A549 (cell line): Measurements from ENCODE around the gene EXOSC6. TPM values are rescaled to one million over a fixed set of nuclear protein-coding genes. Genes with fewer than 3 reads are reported as not detected.
"Not testable (repeated sequence)": the region's sequence is repeated elsewhere in the genome, so short reads cannot be mapped to it uniquely, and the experiment has no call there.

ENCODE experiments used
- ATAC-seq, 2 experiments: fragments of 200-7000 bp in 1 of 2; fragments of >200 bp in 1 of 2; cut with Nextera tagmentation in 1 of 2; cut with Tn5 transposase in 1 of 2; 3 replicates each; pipeline versions ENCODE4 v1.8.0 to v1.9.1; 2018 to 2020; ENCODE audit warnings: mild to moderate bottlenecking in 1 of 2, moderate library complexity in 1 of 2
- CTCF ChIA-PET: fragments of 300-600 bp; sonication (Branson Sonifier 250); formaldehyde crosslinking; extraction: SDS; loops from one replicate; lab custom pipeline; 2021; ENCODE audit warnings: antibody characterized with exemption, inconsistent platforms; lab: Yijun Ruan, JAX
- POLR2A ChIA-PET: fragments of 350-600 bp; formaldehyde crosslinking; extraction: SDS; loops from one replicate; lab custom pipeline; 2021; ENCODE audit warnings: antibody characterized with exemption, inconsistent platforms; lab: Yijun Ruan, JAX
- DNase-seq, 2 experiments: peaks; one replicate each; pipeline versions ENCODE4 v3.0.0 to v3.0.0-alpha.2; 2011 to 2016; ENCODE audit warnings: low read depth in 1 of 2, low spot score in 1 of 2
- FAIRE-seq: peaks from 2 replicates; lab custom pipeline; 2011; peaks lifted over from hg19 to GRCh38; lab: Jason Lieb, UNC
- H3K27ac ChIP-seq, 2 experiments: fragments of >200 bp; sonication (Bioruptor Twin); formaldehyde crosslinking; 3 replicates each; pipeline ENCODE4 v1.5.1; 2016 to 2017
- H3K4me1 ChIP-seq: fragments of >200 bp; sonication (Bioruptor Twin); formaldehyde crosslinking; 3 replicates; pipeline ENCODE4 v1.6.1; 2016
- H3K4me2 ChIP-seq: fragments of >200 bp; sonication (Bioruptor Twin); formaldehyde crosslinking; 3 replicates; pipeline ENCODE4 v1.6.1; 2016
- H3K4me3 ChIP-seq: fragments of >200 bp; sonication (Bioruptor Twin); formaldehyde crosslinking; 3 replicates; pipeline ENCODE4 v1.5.1; 2016
- H3K9me3 ChIP-seq: fragments of >200 bp; sonication (Bioruptor Twin); formaldehyde crosslinking; 3 replicates; pipeline ENCODE4 v1.6.1; 2016
- CTCF ChIP-seq: fragments of >200 bp; sonication (Bioruptor Twin); formaldehyde crosslinking; IDR thresholded peaks from 3 replicates; pipeline ENCODE4 v1.5.1; 2016
- EHMT2 ChIP-seq: fragments of 200-600 bp; sonication (generic); IDR thresholded peaks from 2 replicates; pipeline ENCODE4 v1.6.1; 2016; ENCODE audit warnings: antibody characterized with exemption, low read depth, mild to moderate bottlenecking, moderate library complexity
- EP300 ChIP-seq, 2 experiments: fragments of >200 bp; sonication (Bioruptor Twin); formaldehyde crosslinking; IDR thresholded peaks; 2 replicates in 1 of 2; 3 replicates in 1 of 2; pipeline ENCODE4 v1.6.1; 2016 to 2017
- HEYL ChIP-seq: fragments of 250-450 bp; sonication (Bioruptor Pico); IDR thresholded peaks from 2 replicates; pipeline ENCODE4 v1.8.0; 2021; ENCODE audit warnings: mild to moderate bottlenecking, moderate library complexity
- HOXB5 ChIP-seq: fragments of 250-450 bp; sonication (Bioruptor Pico); IDR thresholded peaks from 2 replicates; pipeline ENCODE4 v1.5.0; 2020; ENCODE audit warnings: mild to moderate bottlenecking, moderate library complexity
- JUNB ChIP-seq: fragments of >200 bp; sonication (Bioruptor Twin); formaldehyde crosslinking; IDR thresholded peaks from 2 replicates; pipeline ENCODE4 v1.6.1; 2016
- KDM5A ChIP-seq: fragments of 200-600 bp; sonication (generic); IDR thresholded peaks from 2 replicates; pipeline ENCODE4 v1.6.1; 2016; ENCODE audit warnings: antibody characterized with exemption, mild to moderate bottlenecking
- MYC ChIP-seq: IDR thresholded peaks from 2 replicates; pipeline ENCODE4 v1.6.1; 2012; ENCODE audit warnings: mild to moderate bottlenecking, inconsistent platforms, low read length, improper control_type of control experiment, borderline replicate concordance
- POLR2A ChIP-seq: IDR thresholded peaks from 2 replicates; pipeline ENCODE4 v1.6.1; 2012; ENCODE audit warnings: mild to moderate bottlenecking, low read length
- RAD21 ChIP-seq, 2 experiments: fragments of >200 bp in 1 of 2; sonication (Bioruptor Twin) in 1 of 2; formaldehyde crosslinking in 1 of 2; IDR thresholded peaks in 1 of 2; conservative IDR thresholded peaks in 1 of 2; 2 replicates in 1 of 2; 3 replicates in 1 of 2; pipeline ENCODE4 v1.6.1; 2012 to 2018; ENCODE audit warnings: inconsistent platforms in 1 of 2
- SMC3 ChIP-seq: fragments of >200 bp; sonication (Bioruptor Twin); formaldehyde crosslinking; IDR thresholded peaks from 3 replicates; pipeline ENCODE4 v1.6.1; 2018; ENCODE audit warnings: inconsistent platforms
- WGBS: methylation state at CpG from one replicate; pipeline ENCODE4 v1.1.6; 2017; ENCODE audit errors: missing lambda C conversion rate; 5-methylcytosine and 5-hydroxymethylcytosine counted together
- polyA plus RNA-seq, 4 experiments: library from polyadenylated mRNA; depleted of rRNA in 3 of 4; stranded (reverse); fragments of >200 nt; fragmentation: RNase III in 1 of 4; extraction: RNeasy Plus Mini Kit Qiagen cat#74134 plus additional on column Dnase treatment in 1 of 4; gene quantifications; 2 replicates in 3 of 4; 3 replicates in 1 of 4; pipeline ENCODE4 v1.2.3, GENCODE V29; 2011 to 2017
- TF ChIP-seq, protein P1 (sequence below): IDR thresholded peaks from 2 replicates; pipeline ENCODE4 v1.6.1; 2012
- TF ChIP-seq, protein P2 (sequence below): fragments of 150-350 bp; IDR thresholded peaks from 2 replicates; pipeline ENCODE4 v1.6.1; 2014; ENCODE audit warnings: low read depth, mild to moderate bottlenecking, low read length

The EXOSC6 gene
- polyA plus RNA-seq, 2 of the 4 experiments (the other 2 are of a cell fraction), result 12.2 to 15.0 TPM

GRCh38 chr16:70267516-70267915 is 15.8 kb upstream of the EXOSC6 start:
- Histone ChIP-seq H3K9me3 (no peaks in the 10 kb centered on the region), H3K4me1 (no peaks in the 10 kb centered on the region), H3K4me3 (no peak overlapping the region), H3K27ac (no peak overlapping the region), H3K4me2 (no peak overlapping the region)
- peak; percentile 66 to 67 for DNase-seq
- WGBS, result 36% methylated on average over 6 of the region's 6 CpGs
- ChIA-PET POLR2A (interaction anchor here (1.0 kb wide), 1 partner anchor 14 kb away, joined by 3 read pairs; no protein-coding TSS in a partner anchor), CTCF (interaction anchor here (0.6 to 3.2 kb wide), 12 partner anchors 9 to 144 kb away, joined by 3 to 45 read pairs (median 4); partner anchors contain the start of gene EXOSC6)
- peak; percentile 85 to 88; a peak in 5 of 6 replicates for ATAC-seq
- TF ChIP-seq, protein P1, sequence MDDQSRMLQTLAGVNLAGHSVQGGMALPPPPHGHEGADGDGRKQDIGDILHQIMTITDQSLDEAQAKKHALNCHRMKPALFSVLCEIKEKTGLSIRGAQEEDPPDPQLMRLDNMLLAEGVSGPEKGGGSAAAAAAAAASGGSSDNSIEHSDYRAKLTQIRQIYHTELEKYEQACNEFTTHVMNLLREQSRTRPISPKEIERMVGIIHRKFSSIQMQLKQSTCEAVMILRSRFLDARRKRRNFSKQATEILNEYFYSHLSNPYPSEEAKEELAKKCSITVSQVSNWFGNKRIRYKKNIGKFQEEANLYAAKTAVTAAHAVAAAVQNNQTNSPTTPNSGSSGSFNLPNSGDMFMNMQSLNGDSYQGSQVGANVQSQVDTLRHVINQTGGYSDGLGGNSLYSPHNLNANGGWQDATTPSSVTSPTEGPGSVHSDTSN, result no peak
- TF ChIP-seq CTCF (peak; percentile 40; the same call in 2 of the 3 replicates), SMC3 (no peak), POLR2A (no peak), EP300 (IDR thresholded peaks at IDR 0.05) (no peak), HOXB5 (CRISPR knock-in tag) (no peak), RAD21 (conservative IDR thresholded peaks at IDR 0.05 in 1 of 2, IDR thresholded peaks at IDR 0.05 in 1 of 2) (peak in 1 of 2 experiments; percentile 37; a peak in 2 of 5 replicates)
- TF ChIP-seq, protein P2, sequence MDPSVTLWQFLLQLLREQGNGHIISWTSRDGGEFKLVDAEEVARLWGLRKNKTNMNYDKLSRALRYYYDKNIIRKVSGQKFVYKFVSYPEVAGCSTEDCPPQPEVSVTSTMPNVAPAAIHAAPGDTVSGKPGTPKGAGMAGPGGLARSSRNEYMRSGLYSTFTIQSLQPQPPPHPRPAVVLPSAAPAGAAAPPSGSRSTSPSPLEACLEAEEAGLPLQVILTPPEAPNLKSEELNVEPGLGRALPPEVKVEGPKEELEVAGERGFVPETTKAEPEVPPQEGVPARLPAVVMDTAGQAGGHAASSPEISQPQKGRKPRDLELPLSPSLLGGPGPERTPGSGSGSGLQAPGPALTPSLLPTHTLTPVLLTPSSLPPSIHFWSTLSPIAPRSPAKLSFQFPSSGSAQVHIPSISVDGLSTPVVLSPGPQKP, result no peak
- no peak for FAIRE-seq

GRCh38 chr16:70259903-70260302 is 8.2 kb upstream of the EXOSC6 start:
- CTCF ChIA-PET, result interaction anchor here (0.5 to 1.1 kb wide), 2 partner anchors 8 to 1355 kb away, joined by 3 to 5 read pairs; partner anchors contain the start of gene EXOSC6
- WGBS, result 92% methylated on average over 6 of the region's 6 CpGs

GRCh38 chr16:70258946-70259345 is 7.2 kb upstream of the EXOSC6 start:
- H3K4me3 ChIP-seq, result no peak overlapping the region
- ChIA-PET POLR2A (no interaction called here), CTCF (interaction anchor here (1.1 kb wide), 1 partner anchor 9 kb away, joined by 3 read pairs; no protein-coding TSS in a partner anchor)
- WGBS, result 96% methylated on average over 8 of the region's 10 CpGs
- no peak overlapping the region for H3K27ac ChIP-seq
- ATAC-seq (no peak), FAIRE-seq (no peak), DNase-seq (no peak)
- TF ChIP-seq, protein P2, result no peak
- TF ChIP-seq KDM5A (no peak), MYC (no peak), CTCF (no peak), JUNB (no peak), HEYL (CRISPR knock-in tag) (no peak), EHMT2 (no peak)
- no peaks in the 10 kb centered on the region for H3K4me1 ChIP-seq
- no peaks in the 10 kb centered on the region for H3K9me3 ChIP-seq
- no peak overlapping the region for H3K4me2 ChIP-seq

More at GRCh38 chr16:70259903-70260302, 8.2 kb upstream of the EXOSC6 start:
- DNase-seq, H3K9me3 ChIP-seq, H3K27ac ChIP-seq, POLR2A ChIA-PET, ATAC-seq, H3K4me3 ChIP-seq, FAIRE-seq, H3K4me1 ChIP-seq, H3K4me2 ChIP-seq: not testable (repeated sequence)
